ENCODE data around the gene NDRG4.

GRCh38 chr16:58492066-58492465 lies 7.9 kb upstream of the NDRG4 start:
- TF ChIP-seq CTCF (IDR thresholded peaks at IDR 0.05) = no peak
- no peak for TF ChIP-seq EZH2 (IDR thresholded peaks at IDR 0.05; ENCODE audit: borderline replicate concordance, insufficient read depth, low read depth, low read length, poor library complexity, severe bottlenecking)
